ENCODE results near the gene PLEKHH1. TPM values are rescaled to one million over a fixed set of nuclear protein-coding genes. Genes with fewer than 3 reads are reported as not detected.
A peak's percentile ranks its signal among the peaks of the same experiment; 100 is the strongest.

PLEKHH1 gene
- total RNA-seq, 2 donors from 2014 or later, result 2.3 to 5.3 TPM

DNA sequence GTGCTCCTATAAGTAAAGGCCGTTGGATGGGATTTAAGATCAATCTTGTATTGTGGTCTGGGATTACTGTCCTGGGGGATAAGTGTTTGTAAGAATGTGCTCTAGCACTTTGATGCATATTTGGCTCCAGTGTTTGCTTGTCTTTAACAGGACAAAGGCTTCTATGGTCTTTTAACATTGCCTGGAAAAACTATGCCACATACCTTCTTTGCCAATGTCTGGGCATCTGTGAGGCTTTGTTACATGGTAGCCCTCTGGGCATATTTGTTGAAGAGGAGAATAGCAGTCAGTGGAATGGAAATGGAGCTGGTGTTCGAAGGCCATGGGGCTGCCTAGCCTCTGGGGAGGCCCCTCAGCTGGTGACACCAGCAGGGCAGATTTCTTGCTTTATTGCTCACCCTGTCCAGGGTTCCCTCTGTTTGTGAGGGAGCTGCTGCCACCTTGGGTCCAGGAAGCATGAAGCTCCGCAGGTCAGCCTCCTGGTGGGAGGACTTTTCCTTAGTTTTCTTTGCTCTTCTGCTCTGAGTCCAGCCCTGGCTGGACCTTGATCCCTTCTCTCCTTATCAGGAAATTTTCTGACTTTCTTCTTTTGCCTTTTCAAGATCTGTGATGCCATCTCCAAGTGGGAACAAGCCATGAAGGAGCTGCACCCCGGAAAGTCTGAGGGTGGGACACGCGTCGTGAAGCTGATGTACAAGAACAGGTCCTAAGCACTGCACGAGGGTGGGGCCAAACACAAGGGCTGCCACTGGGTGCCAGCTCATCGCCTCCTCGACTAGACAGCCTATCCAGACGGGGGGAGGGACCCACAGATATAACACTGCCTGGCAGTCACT is 47.5 kb downstream of the PLEKHH1 start:
- H3K4me3 ChIP-seq, result no peak overlapping the region
- DNase-seq (ENCODE audit: low spot score), result no peak
- TF ChIP-seq, protein P1, sequence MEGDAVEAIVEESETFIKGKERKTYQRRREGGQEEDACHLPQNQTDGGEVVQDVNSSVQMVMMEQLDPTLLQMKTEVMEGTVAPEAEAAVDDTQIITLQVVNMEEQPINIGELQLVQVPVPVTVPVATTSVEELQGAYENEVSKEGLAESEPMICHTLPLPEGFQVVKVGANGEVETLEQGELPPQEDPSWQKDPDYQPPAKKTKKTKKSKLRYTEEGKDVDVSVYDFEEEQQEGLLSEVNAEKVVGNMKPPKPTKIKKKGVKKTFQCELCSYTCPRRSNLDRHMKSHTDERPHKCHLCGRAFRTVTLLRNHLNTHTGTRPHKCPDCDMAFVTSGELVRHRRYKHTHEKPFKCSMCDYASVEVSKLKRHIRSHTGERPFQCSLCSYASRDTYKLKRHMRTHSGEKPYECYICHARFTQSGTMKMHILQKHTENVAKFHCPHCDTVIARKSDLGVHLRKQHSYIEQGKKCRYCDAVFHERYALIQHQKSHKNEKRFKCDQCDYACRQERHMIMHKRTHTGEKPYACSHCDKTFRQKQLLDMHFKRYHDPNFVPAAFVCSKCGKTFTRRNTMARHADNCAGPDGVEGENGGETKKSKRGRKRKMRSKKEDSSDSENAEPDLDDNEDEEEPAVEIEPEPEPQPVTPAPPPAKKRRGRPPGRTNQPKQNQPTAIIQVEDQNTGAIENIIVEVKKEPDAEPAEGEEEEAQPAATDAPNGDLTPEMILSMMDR (IDR thresholded peaks at IDR 0.05), result no peak
- no peaks in the 10 kb centered on the region for H3K9me3 ChIP-seq
- H3K36me3 ChIP-seq, result no peaks in the 10 kb centered on the region
- H3K4me1 ChIP-seq, result no peaks in the 10 kb centered on the region
- no peaks in the 10 kb centered on the region for H3K27me3 ChIP-seq
- H3K27ac ChIP-seq, result no peak overlapping the region

DNA sequence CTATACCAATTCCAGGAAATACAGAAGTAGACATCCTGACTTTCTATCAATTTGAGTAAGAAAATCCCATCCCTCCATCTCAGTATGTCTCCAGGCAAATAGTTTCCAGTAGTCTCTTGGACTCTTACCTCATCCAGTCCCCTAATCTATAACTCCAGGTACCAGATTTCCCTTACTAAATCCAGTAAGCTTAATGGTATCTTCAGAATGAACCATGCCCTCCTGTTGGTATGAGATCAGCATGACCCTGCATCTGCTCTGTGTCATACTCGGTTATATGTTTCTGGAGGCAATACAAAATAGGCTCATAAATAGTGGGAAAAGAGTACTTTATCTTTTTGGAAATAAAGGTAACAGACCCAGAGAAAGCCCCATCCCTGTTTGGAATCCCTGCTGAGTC is 48.6 kb downstream of the PLEKHH1 start:
- no peak overlapping the region for H3K27ac ChIP-seq
- no peaks in the 10 kb centered on the region for H3K36me3 ChIP-seq

DNA sequence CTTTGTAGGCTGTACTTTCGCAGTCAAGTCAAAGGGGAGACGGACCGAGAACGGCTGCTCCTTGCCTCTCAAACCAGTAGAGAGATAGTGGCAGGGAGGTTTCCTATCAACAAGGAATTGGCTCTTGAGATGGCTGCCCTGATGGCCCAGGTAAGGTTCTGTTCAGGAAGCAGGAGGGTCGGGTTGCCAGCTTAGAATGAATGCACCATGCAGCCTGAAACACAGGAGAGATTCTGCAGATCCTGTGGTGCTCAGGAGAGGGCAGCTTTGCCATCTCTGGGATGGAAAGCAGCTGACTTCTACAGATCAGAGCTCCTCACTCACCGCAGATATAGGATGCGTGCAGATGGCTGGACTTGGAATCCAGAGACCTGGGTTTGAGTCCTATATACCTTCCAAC is 49.0 kb downstream of the PLEKHH1 start:
- DNase-seq (ENCODE audit: low spot score), result no peak

More for the DNA sequence above, 48.6 kb downstream of the PLEKHH1 start:
- H3K27me3 ChIP-seq, result no peaks in the 10 kb centered on the region
- no peaks in the 10 kb centered on the region for H3K9me3 ChIP-seq
- DNase-seq (ENCODE audit: low spot score), result no peak
- no peaks in the 10 kb centered on the region for H3K4me1 ChIP-seq
- TF ChIP-seq, protein P1 (IDR thresholded peaks at IDR 0.05), result no peak
- no peak overlapping the region for H3K4me3 ChIP-seq

DNA sequence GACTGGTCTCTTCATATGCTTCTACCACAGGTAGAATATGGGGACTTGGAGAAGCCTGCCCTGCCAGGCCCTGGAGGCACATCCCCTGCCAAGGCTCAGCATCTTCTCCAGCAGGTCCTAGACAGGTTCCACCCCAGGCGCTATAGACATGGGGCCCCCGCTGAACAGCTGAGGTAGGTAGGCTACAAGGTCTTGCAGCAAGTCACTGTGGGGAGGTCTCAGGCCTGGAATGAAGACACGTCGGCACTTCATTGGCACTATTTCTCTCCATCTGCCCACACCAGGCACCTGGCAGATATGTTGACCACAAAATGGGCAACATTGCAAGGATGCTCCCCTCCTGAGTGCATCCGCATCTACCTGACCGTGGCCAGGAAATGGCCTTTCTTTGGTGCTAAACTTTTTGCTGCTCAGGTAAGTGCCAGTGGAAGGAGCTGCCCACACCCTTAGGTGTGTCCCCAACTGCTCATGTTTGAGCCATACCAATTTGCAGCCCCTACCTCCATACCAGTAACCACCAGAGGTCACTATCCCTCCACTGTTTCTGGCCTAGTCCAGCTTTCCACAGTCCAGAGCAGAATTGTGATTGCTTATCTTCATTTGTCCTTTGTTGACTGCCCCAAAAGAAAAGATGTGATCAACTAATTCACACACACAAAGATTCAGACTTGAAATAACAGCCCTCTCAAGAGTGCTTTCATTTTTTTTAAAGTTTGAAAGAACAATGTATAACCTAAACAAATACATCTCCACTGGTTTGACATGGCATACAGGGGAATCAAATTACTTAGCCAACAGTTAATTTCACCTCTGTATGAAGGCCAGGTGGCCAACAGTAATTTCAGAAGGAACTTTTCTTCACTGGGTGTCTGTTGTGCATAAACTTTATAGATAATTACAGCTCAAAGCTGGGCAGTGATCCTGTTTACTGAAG is 50.9 kb downstream of the PLEKHH1 start:
- no peak overlapping the region for H3K27ac ChIP-seq
- H3K27me3 ChIP-seq, result no peaks in the 10 kb centered on the region
- H3K4me3 ChIP-seq, result no peak overlapping the region
- no peaks in the 10 kb centered on the region for H3K4me1 ChIP-seq
- TF ChIP-seq, protein P1 (IDR thresholded peaks at IDR 0.05), result peak; percentile 21 to 69
- H3K9me3 ChIP-seq, result no peaks in the 10 kb centered on the region
- DNase-seq (ENCODE audit: low spot score), result no peak
- peaks cover 14% of the 10 kb centered on the region for H3K36me3 ChIP-seq

More for the DNA sequence above, 49.0 kb downstream of the PLEKHH1 start:
- no peak overlapping the region for H3K4me3 ChIP-seq
- H3K36me3 ChIP-seq, result no peaks in the 10 kb centered on the region
- no peaks in the 10 kb centered on the region for H3K27me3 ChIP-seq
- no peaks in the 10 kb centered on the region for H3K4me1 ChIP-seq
- TF ChIP-seq, protein P1 (IDR thresholded peaks at IDR 0.05), result no peak
- no peak overlapping the region for H3K27ac ChIP-seq
- H3K9me3 ChIP-seq, result no peaks in the 10 kb centered on the region

DNA sequence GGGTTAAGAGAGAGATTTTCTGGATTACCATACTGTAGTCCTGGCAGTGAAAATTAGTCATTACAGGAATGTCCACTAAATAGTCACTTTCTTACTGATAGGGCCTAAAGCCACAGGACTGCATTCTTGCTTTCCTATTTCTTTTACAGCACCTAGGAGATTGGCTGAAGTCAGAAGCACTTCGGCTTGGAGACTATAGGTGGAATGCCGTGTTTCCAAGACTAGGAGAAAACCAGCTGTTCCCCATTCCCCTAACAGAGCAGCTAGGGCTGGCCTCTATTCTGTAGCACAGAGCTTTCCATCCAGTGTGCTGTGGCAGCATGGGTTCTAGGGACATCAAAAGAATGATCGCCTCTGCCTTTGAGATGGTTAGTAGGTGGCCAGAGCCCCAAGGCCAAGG is 51.9 kb downstream of the PLEKHH1 start:
- H3K27me3 ChIP-seq, result no peaks in the 10 kb centered on the region
- no peak for DNase-seq (ENCODE audit: low spot score)
- H3K4me3 ChIP-seq, result no peak overlapping the region
- TF ChIP-seq, protein P1 (IDR thresholded peaks at IDR 0.05), result no peak
- no peaks in the 10 kb centered on the region for H3K4me1 ChIP-seq
- H3K36me3 ChIP-seq, result peaks cover 24% of the 10 kb centered on the region
- H3K9me3 ChIP-seq, result no peaks in the 10 kb centered on the region
- H3K27ac ChIP-seq, result no peak overlapping the region
